ENCODE data around the gene FRK. TPM values are rescaled to one million over a fixed set of nuclear protein-coding genes. Genes with fewer than 3 reads are reported as not detected.

The FRK gene
- total and polyA plus RNA-seq, 5 experiments from 2014 or later = 0.01 to 0.08 TPM; not detected in 3

Other genes starting within 250 kb of the FRK start
- gene NT5DC1, start 40.0 kb upstream of the FRK start, total RNA-seq = 10 to 100 TPM; 47.8 to 48.8 TPM
- gene NT5DC1, start 40.0 kb upstream of the FRK start, polyA plus RNA-seq = 10 to 100 TPM; 61.2 to 84.2 (median 67.2) TPM
- not detected for gene COL10A1, start 65.2 kb upstream of the FRK start, total RNA-seq
- gene COL10A1, start 65.2 kb upstream of the FRK start, polyA plus RNA-seq = under 1 TPM in 2 of 3 donors, not detected in 1; 0.18 to 0.22 TPM
- gene TSPYL4, start 193.2 kb upstream of the FRK start, total RNA-seq = 10 to 100 TPM; 23.1 to 24.7 TPM
- 10 to 100 TPM; 12.5 to 19.4 (median 12.7) TPM for gene TSPYL4, start 193.2 kb upstream of the FRK start, polyA plus RNA-seq
- gene TSPYL1, start 219.0 kb upstream of the FRK start, total RNA-seq = 100 to 1,000 TPM; 104 to 106 TPM
- 10 to 100 TPM; 28.2 to 49.1 (median 36.7) TPM for gene TSPYL1, start 219.0 kb upstream of the FRK start, polyA plus RNA-seq

Data from naive thymus-derived CD8-positive, alpha-beta T cell (primary cell).